NK-92 (cell line): ENCODE results near the gene CSF2RB.
"Not testable (repeated sequence)": the region's sequence is repeated elsewhere in the genome, so short reads cannot be mapped to it uniquely, and the experiment has no call there.

Experiments used
- DNase-seq: peaks from one replicate; lab custom pipeline; 2025; ENCODE audit not compliant: unreplicated experiment; lab: John Stamatoyannopoulos, UW

The CSF2RB gene

GRCh38 chr22:36963302-36963701 is 49.9 kb downstream of the CSF2RB start:
- no peak for DNase-seq

DNA sequence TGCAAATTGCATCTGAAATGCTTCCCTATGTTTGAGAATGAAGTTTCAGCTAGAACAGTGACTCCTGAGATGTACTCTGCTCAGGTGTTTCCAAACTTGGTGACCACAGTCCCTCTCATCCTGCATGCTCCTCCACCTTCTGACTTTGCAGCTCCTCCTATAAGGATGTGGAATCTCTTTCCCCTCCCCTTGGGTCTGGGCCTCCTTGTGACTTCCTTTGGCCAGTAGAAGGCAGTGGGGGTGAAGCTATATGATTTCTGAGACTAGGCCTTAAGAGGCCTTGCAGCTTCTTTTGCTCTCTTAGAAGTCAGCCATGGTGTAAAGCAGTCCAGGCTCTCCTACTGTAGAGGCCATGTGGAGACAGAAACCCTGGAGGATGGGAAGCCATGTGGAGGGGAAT is 50.7 kb downstream of the CSF2RB start:
- no peak for DNase-seq

- no peak for DNase-seq
Measured at GRCh38 chr22:36965696-36966095, 52.3 kb downstream of the CSF2RB start.

GRCh38 chr22:36966851-36967540 is 53.6 kb downstream of the CSF2RB start:
- no peak for DNase-seq

DNA sequence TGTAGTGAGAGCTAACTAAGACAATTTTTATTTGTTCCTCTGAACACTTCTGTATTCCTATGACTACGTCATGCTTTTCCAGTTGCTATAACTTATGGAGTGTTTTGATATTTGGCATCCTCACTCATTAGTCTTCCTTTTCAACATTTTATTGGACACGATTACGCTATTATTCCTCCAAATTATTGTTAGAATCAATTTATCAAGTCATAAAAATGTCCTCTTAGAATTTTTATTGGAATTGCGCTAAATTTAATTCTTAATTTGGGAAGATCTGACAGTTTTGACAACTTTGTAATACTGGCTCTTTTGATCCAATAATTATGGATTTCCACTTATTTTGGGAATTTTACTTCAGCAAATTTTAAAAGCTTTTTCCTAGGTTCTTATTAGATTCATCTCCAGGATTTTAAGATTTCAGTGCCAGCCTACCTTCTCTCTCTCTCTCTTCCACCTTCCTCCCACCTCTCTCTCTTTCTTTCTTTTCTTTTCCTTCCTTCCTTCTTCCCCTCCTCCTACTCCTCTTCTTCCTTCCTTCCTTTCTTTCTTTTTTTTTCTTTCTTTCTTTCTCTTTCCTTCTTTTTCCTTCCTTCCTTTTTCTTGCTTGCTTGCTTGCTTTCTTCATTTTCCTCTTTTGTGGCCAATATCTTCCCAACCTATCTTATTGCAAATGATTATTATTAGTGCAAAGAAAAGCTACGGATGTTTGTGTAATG is 55.0 kb downstream of the CSF2RB start:
- no peak for DNase-seq

GRCh38 chr22:36971341-36972125 is 58.1 kb downstream of the CSF2RB start:
- no peak for DNase-seq

- DNase-seq, result no peak
Measured at GRCh38 chr22:36976606-36977005, 63.2 kb downstream of the CSF2RB start.

- DNase-seq, result no peak
Measured at GRCh38 chr22:36977401-36977861, 64.0 kb downstream of the CSF2RB start.

GRCh38 chr22:36977947-36978660 is 64.7 kb downstream of the CSF2RB start:
- DNase-seq, result peak; percentile 20

DNA sequence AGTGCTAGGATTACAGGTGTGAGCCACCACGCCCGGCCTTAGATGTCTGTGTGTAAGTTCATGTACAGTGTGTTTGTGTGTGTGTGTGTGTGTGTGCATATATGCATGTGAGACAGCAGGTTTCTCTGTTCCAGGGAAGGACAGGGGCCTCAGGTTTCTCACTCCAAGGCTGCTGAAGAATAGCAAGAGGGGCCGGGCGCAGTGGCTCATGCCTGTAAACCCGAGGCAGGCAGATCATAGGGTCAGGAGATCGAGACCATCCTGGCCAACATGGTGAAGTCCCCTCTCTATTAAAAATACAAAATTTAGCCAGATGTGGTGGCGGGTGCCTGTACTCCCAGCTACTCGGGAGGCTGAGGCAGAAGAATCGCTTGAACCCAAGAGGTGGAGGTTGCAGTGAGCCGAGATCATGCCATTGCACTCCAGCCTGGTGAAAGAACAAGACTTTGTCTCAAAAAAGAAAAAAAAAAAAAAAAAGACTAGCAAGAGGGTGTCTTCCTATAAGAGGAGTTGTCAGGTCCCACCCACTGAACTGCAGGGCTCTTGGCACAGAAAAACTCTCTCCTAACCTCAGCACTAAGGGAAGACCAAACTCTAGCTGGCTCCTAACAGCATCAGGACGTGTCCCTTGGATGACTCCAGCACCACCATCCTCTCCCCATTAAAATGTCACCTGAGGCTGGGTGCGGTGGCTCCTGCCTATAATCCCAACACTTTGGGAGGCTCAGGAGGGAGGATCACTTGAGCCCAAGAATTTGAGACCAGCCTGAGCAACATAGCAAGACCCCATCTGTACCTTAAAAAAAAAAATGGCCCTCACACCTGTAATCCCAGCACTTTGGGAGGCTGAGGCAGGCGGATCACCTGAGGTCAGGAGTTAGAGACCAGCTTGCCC is 65.8 kb downstream of the CSF2RB start:
- DNase-seq, result no peak

DNA sequence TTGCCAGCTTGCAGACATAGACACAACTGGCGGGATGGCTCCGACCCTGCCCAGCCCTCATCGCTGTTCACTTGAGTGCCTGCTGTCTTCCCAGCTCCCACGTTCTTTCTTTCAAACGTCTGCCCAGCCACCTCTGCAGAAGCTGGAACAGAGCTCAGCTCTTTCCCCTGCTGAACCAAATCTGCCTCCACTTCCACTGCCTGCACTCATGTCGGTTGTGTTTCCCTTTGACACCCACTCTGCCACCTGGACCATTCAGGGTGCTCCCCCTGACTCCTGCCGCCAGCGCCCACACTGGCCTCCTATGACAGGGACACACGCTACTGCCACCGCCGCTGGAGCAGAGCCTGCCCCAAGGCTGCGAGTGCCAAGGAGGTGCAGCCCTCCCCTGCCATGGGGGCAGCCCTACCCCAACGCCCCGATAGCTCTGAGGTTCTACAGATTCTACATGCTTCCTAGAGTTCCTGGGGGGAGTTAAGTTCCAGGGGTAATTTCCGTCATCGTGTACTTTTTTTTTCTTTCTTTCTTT is 67.9 kb downstream of the CSF2RB start:
- DNase-seq, result no peak

- no peak for DNase-seq
Measured at GRCh38 chr22:36982136-36982535, 68.7 kb downstream of the CSF2RB start.

GRCh38 chr22:36985211-36985889 is 71.9 kb downstream of the CSF2RB start:
- DNase-seq, result no peak

GRCh38 chr22:36986242-36986821 is 72.9 kb downstream of the CSF2RB start:
- DNase-seq, result no peak

DNA sequence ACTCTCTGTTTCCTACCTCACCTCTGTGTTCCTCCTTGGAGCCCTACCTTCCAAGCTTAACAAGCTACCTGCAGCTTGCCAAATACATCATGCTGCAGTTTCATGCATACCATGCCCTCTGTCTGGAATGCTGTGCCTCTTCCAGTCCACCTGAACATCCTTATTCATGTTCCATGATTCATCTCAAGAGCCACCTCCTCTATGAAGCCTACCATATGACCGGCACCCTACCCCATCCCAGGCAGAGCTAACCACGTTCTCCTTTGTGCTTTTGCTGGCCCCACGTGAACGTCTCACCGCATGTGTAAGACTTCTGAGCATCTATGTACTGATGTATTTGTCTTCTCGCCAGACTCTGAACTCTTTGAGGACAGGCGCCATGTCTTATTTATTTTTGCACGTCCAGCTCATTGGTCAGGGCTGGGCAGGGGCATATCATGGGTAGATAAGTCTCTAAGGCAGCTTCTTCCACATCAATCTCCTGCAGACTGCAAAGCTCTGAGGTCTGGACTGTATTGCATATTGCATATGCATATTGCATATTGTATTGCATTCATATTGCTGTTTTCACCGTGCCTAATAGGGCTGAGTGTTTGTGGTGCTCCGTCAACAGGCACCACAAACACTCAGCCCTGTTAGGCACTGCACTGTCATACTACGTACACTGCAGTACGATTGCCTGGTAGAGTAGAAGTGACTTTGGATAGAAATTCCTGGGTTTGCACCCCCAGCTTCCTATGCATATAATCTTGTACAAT is 74.8 kb downstream of the CSF2RB start:
- no peak for DNase-seq

DNA sequence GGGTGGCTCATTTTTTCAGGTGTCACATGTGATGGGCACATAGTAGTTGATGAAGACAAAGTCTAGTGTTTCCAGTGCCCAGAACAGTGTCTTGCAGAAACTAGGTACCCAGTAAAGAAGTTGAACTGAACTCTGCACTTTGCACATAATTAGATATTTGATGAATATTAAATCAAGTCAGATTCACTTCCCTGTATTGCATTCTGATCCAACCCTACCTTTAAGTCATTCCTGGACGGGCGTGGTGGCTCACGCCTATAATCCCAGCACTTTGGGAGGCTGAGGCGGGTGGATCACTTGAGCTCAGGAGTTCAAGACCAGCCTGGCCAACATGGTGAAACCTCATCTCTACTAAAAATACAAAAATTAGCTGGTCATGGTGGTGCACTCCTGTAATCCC is 75.6 kb downstream of the CSF2RB start:
- DNase-seq, result not testable (repeated sequence)
